Tibial artery (tissue), 4 donors: Measurements from ENCODE around the gene OPA3.
"Not testable (repeated sequence)": the region's sequence is repeated elsewhere in the genome, so short reads cannot be mapped to it uniquely, and the experiment has no call there.

Experiments used
- DNase-seq, 2 donors: peaks; one replicate each; pipeline ENCODE4 v3.0.0-alpha.2; 2019
- H3K27ac ChIP-seq, 2 donors: fragments of 200-600 bp; sonication (generic) in 1 of 2; 1 replicate in 1 of 2; 2 replicates in 1 of 2; pipeline ENCODE4 v1.5.1; 2018 to 2019; ENCODE audit warnings: mild to moderate bottlenecking in 1 of 2
- H3K27me3 ChIP-seq, 2 donors: fragments of 200-600 bp; sonication (generic) in 1 of 2; one replicate each; pipeline versions ENCODE4 v1.5.1 to v1.6.0; 2016 to 2019
- H3K36me3 ChIP-seq, 3 donors: fragments of 200-600 bp; sonication (generic) in 2 of 3; one replicate each; pipeline ENCODE4 v1.5.1; 2016 to 2019; ENCODE audit warnings: mild to moderate bottlenecking in 2 of 3
- H3K4me1 ChIP-seq, 4 donors: fragments of 200-600 bp; sonication (generic) in 2 of 4; 1 replicate in 3 of 4; 2 replicates in 1 of 4; pipeline ENCODE4 v1.5.1; 2016 to 2019
- H3K4me3 ChIP-seq, 2 donors: fragments of 200-600 bp; sonication (generic) in 1 of 2; 1 replicate in 1 of 2; 2 replicates in 1 of 2; pipeline ENCODE4 v1.5.1; 2018 to 2019; ENCODE audit warnings: mild to moderate bottlenecking in 2 of 2
- H3K9me3 ChIP-seq, 3 donors: fragments of 200-600 bp; sonication (generic) in 1 of 3; one replicate each; pipeline ENCODE4 v1.5.1; 2016 to 2019
- CTCF ChIP-seq, 2 experiments: fragments of 200-600 bp in 1 of 2; fragments of 450-650 bp in 1 of 2; IDR thresholded peaks; one replicate each; pipeline ENCODE4 v1.5.1; 2017 to 2019; ENCODE audit warnings: antibody characterized with exemption in 2 of 2, mild to moderate bottlenecking in 1 of 2, moderate library complexity in 1 of 2
- intact Hi-C: fragments of 100-400 bp; cut with DNase I; formaldehyde crosslinking; loops from one replicate; pipeline ENCODE4 v1.15.0; 2023; ENCODE audit warnings: low total_unique reads

Gene OPA3

GRCh38 chr19:45515807-45516401 is 68.7 kb downstream of the OPA3 start:
- DNase-seq = no peak
- Histone ChIP-seq H3K27ac (peak overlapping the region in 1 of 2 donors; percentile 69), H3K4me3 (no peak overlapping the region), H3K9me3 (no peaks in the 10 kb centered on the region), H3K36me3 (peaks cover 28 to 52% (median 38%) of the 10 kb centered on the region in 3 donors), H3K27me3 (no peaks in the 10 kb centered on the region), H3K4me1 (peaks cover 0 to 48% (median 33%) of the 10 kb centered on the region in 4 donors)
- no peak for TF ChIP-seq CTCF (IDR thresholded peaks at IDR 0.05)
- intact Hi-C loops = no loop called here

GRCh38 chr19:45515081-45515624 is 69.4 kb downstream of the OPA3 start:
- Histone ChIP-seq H3K4me1 (peaks cover 0 to 55% (median 33%) of the 10 kb centered on the region in 4 donors), H3K27me3 (no peaks in the 10 kb centered on the region), H3K4me3 (no peak overlapping the region), H3K9me3 (no peaks in the 10 kb centered on the region), H3K36me3 (peaks cover 20 to 44% (median 30%) of the 10 kb centered on the region in 3 donors), H3K27ac (peak overlapping the region; percentile 62 to 69)
- intact Hi-C loops = no loop called here
- TF ChIP-seq CTCF (IDR thresholded peaks at IDR 0.05) = no peak
- peak in 1 of 2 donors; percentile 68 for DNase-seq

GRCh38 chr19:45514376-45515051 is 70.1 kb downstream of the OPA3 start:
- no peaks in the 10 kb centered on the region for H3K9me3 ChIP-seq
- DNase-seq = no peak
- peak overlapping the region; percentile 62 to 69 for H3K27ac ChIP-seq
- no peak for TF ChIP-seq CTCF (IDR thresholded peaks at IDR 0.05)
- no peak overlapping the region for H3K4me3 ChIP-seq
- no peaks in the 10 kb centered on the region for H3K27me3 ChIP-seq
- intact Hi-C loops = no loop called here
- H3K4me1 ChIP-seq = peaks cover 0 to 62% (median 35%) of the 10 kb centered on the region in 4 donors
- H3K36me3 ChIP-seq = peaks cover 17 to 38% (median 26%) of the 10 kb centered on the region in 3 donors

GRCh38 chr19:45512881-45513483 is 71.6 kb downstream of the OPA3 start:
- Histone ChIP-seq H3K27ac (peak overlapping the region in 1 of 2 donors; percentile 26), H3K36me3 (peaks cover 2 to 22% (median 11%) of the 10 kb centered on the region in 3 donors), H3K4me3 (no peak overlapping the region), H3K4me1 (peaks cover 0 to 63% (median 36%) of the 10 kb centered on the region in 4 donors), H3K9me3 (no peaks in the 10 kb centered on the region), H3K27me3 (no peaks in the 10 kb centered on the region)
- no peak for TF ChIP-seq CTCF (IDR thresholded peaks at IDR 0.05)
- DNase-seq = no peak
- intact Hi-C loops = no loop called here

- intact Hi-C loops = no loop called here
- H3K4me3 ChIP-seq = no peak overlapping the region
- H3K36me3 ChIP-seq = peaks cover 0 to 9% (median 4%) of the 10 kb centered on the region in 3 donors
- H3K4me1 ChIP-seq = peaks cover 0 to 65% (median 40%) of the 10 kb centered on the region in 4 donors
- H3K27me3 ChIP-seq = no peaks in the 10 kb centered on the region
- no peak for TF ChIP-seq CTCF (IDR thresholded peaks at IDR 0.05)
- H3K27ac ChIP-seq = peak overlapping the region in 1 of 2 donors; percentile 93
- no peaks in the 10 kb centered on the region for H3K9me3 ChIP-seq
- DNase-seq = no peak
Observed at GRCh38 chr19:45511074-45511473, 73.5 kb downstream of the OPA3 start.

- not testable (repeated sequence) for H3K36me3 ChIP-seq
- Histone ChIP-seq H3K4me3 (peak overlapping the region; percentile 86 to 91), H3K4me1 (peaks cover 0 to 64% (median 42%) of the 10 kb centered on the region in 4 donors)
Observed at GRCh38 chr19:45510352-45510751, 74.2 kb downstream of the OPA3 start.

More at GRCh38 chr19:45510352-45510751, 74.2 kb downstream of the OPA3 start:
- DNase-seq, intact Hi-C loops, H3K27me3 ChIP-seq, H3K9me3 ChIP-seq: not testable (repeated sequence)
- peak overlapping the region; percentile 89 to 93 for H3K27ac ChIP-seq
